SU-DHL-6 (cell line): ENCODE data around the gene IGSF8.

Experiments used
- CTCF ChIP-seq: fragments of 200-600 bp; sonication (generic); IDR thresholded peaks from one replicate; pipeline ENCODE4 v1.5.1; 2017; ENCODE audit warnings: antibody characterized with exemption, mild to moderate bottlenecking, low read length, moderate library complexity; ENCODE audit not compliant: insufficient read depth, poor library complexity, severe bottlenecking
- EZH2phosphoT487 ChIP-seq: fragments of 200-600 bp; sonication (generic), shearing (Covaris generic); conservative IDR thresholded peaks from 2 replicates; pipeline ENCODE4 v1.6.1; 2018; ENCODE audit warnings: mild to moderate bottlenecking, antibody characterized with exemption, low read length, moderate library complexity, mixed read lengths

- TF ChIP-seq CTCF (no peak), EZH2phosphoT487 (no peak)
These were observed 32.5 kb upstream of the IGSF8 start for GRCh38 chr1:160130939-160131338.
